Mesenchymal stem cell (in vitro differentiated cells and primary cell): ENCODE results near the gene MT3.

Source experiments
- DNase-seq: peaks from one replicate; pipeline ENCODE4 v3.0.0-alpha.2; 2013
- H2AFZ ChIP-seq: one replicate; pipeline ENCODE4 v1.6.1; 2013; ENCODE audit warnings: low read depth, mild to moderate bottlenecking, control low read depth, inconsistent platforms, low read length, moderate library complexity
- H2AK5ac ChIP-seq: 2 replicates; pipeline ENCODE4 v1.6.1; 2013; ENCODE audit warnings: low read length, moderate library complexity, mild to moderate bottlenecking, inconsistent platforms; ENCODE audit not compliant: severe bottlenecking
- H2BK120ac ChIP-seq: one replicate; pipeline ENCODE4 v1.6.1; 2013; ENCODE audit warnings: low read depth, mild to moderate bottlenecking, inconsistent platforms, low read length, moderate library complexity
- H2BK12ac ChIP-seq, 2 experiments: one replicate each; pipeline ENCODE4 v1.6.1; 2013; ENCODE audit warnings: inconsistent platforms in 2 of 2, low read length in 2 of 2, mild to moderate bottlenecking in 2 of 2, moderate library complexity in 2 of 2, control low read depth in 1 of 2
- H2BK15ac ChIP-seq: one replicate; pipeline ENCODE4 v1.6.1; 2013; ENCODE audit warnings: mild to moderate bottlenecking, low read depth, inconsistent platforms; ENCODE audit not compliant: poor library complexity, severe bottlenecking
- H2BK5ac ChIP-seq: 2 replicates; pipeline ENCODE4 v1.6.1; 2013; ENCODE audit warnings: low read depth, mild to moderate bottlenecking, low read length, control low read depth, inconsistent platforms; ENCODE audit not compliant: poor library complexity, severe bottlenecking
- H3K14ac ChIP-seq, 2 experiments: one replicate each; pipeline ENCODE4 v1.6.1; 2013; ENCODE audit warnings: inconsistent platforms in 2 of 2, low read length in 2 of 2, control low read depth in 1 of 2, mild to moderate bottlenecking in 1 of 2, moderate library complexity in 1 of 2
- H3K18ac ChIP-seq, 2 experiments: one replicate each; pipeline ENCODE4 v1.6.1; 2013; ENCODE audit warnings: inconsistent platforms in 2 of 2, low read length in 2 of 2, control low read depth in 1 of 2, low read depth in 1 of 2, mild to moderate bottlenecking in 1 of 2
- H3K23ac ChIP-seq, 2 experiments: one replicate each; pipeline ENCODE4 v1.6.1; 2013; ENCODE audit warnings: inconsistent platforms in 2 of 2, low read length in 2 of 2, mild to moderate bottlenecking in 2 of 2, moderate library complexity in 2 of 2, control low read depth in 1 of 2
- H3K27ac ChIP-seq: 2 replicates; pipeline ENCODE4 v1.5.1; 2013; ENCODE audit warnings: mild to moderate bottlenecking, moderate library complexity, low read length, control low read depth, inconsistent platforms; ENCODE audit not compliant: poor library complexity, severe bottlenecking
- H3K27me3 ChIP-seq, 2 experiments: 2 replicates each; pipeline versions ENCODE4 v1.6.1 to v1.7.0; 2013; ENCODE audit warnings: low read length in 2 of 2, mild to moderate bottlenecking in 2 of 2, moderate library complexity in 2 of 2, control low read depth in 1 of 2, inconsistent platforms in 1 of 2; ENCODE audit not compliant: control insufficient read depth in 1 of 2, insufficient read depth in 1 of 2
- H3K36me3 ChIP-seq, 2 experiments: 2 replicates each; pipeline versions ENCODE4 v1.6.1 to v1.7.0; 2013; ENCODE audit warnings: low read length in 2 of 2, control low read depth in 1 of 2, inconsistent platforms in 1 of 2, low read depth in 1 of 2, mild to moderate bottlenecking in 1 of 2; ENCODE audit not compliant: insufficient read depth in 2 of 2, control insufficient read depth in 1 of 2
- H3K4ac ChIP-seq, 2 experiments: one replicate each; pipeline ENCODE4 v1.6.1; 2013; ENCODE audit warnings: inconsistent platforms in 2 of 2, low read length in 2 of 2, mild to moderate bottlenecking in 2 of 2, moderate library complexity in 2 of 2, control low read depth in 1 of 2, low read depth in 1 of 2
- H3K4me1 ChIP-seq: 2 replicates; pipeline ENCODE4 v1.6.1; 2013; ENCODE audit warnings: low read depth, low read length, control low read depth; ENCODE audit not compliant: control insufficient read depth, insufficient read depth
- H3K4me2 ChIP-seq: 2 replicates; pipeline ENCODE4 v1.6.1; 2013; ENCODE audit warnings: low read length, mild to moderate bottlenecking, inconsistent platforms; ENCODE audit not compliant: poor library complexity, severe bottlenecking
- H3K4me3 ChIP-seq, 2 experiments: 2 replicates each; pipeline versions ENCODE4 v1.5.1 to v1.7.0; 2013; ENCODE audit warnings: low read length in 2 of 2, mild to moderate bottlenecking in 2 of 2, control low read depth in 1 of 2, low read depth in 1 of 2; ENCODE audit not compliant: insufficient read depth in 1 of 2
- H3K79me1 ChIP-seq: replicated peaks from 2 replicates; pipeline ENCODE4 v1.6.1; 2013; ENCODE audit warnings: mild to moderate bottlenecking, control low read depth, low read length, inconsistent platforms; ENCODE audit not compliant: poor library complexity, severe bottlenecking
- H3K9ac ChIP-seq: 2 replicates; pipeline ENCODE4 v1.7.0; 2013; ENCODE audit warnings: mild to moderate bottlenecking, low read length, moderate library complexity
- H3K9me3 ChIP-seq: 2 replicates; pipeline ENCODE4 v1.7.0; 2013; ENCODE audit warnings: mild to moderate bottlenecking, low read length; ENCODE audit not compliant: control insufficient read depth
- H4K8ac ChIP-seq: one replicate; pipeline ENCODE4 v1.6.1; 2013; ENCODE audit warnings: inconsistent platforms, mild to moderate bottlenecking, low read length, moderate library complexity
- H4K91ac ChIP-seq: one replicate; pipeline ENCODE4 v1.6.1; 2013; ENCODE audit warnings: mild to moderate bottlenecking, low read length, inconsistent platforms
- WGBS: methylation state at CpG from one replicate; pipeline ENCODE4 v1.1.7; 2013; ENCODE audit warnings: mixed read lengths; 5-methylcytosine and 5-hydroxymethylcytosine counted together

The MT3 gene

GRCh38 chr16:56606071-56606475 is 16.7 kb downstream of the MT3 start:
- H4K8ac ChIP-seq = peak overlapping the region; percentile 76
- H3K4me2 ChIP-seq = no peak overlapping the region
- peak overlapping the region; percentile 76 for H2AK5ac ChIP-seq
- H3K9ac ChIP-seq = peak overlapping the region; percentile 84
- peak overlapping the region; percentile 94 to 98 for H2BK12ac ChIP-seq
- DNase-seq = no peak
- H3K36me3 ChIP-seq = no peaks in the 10 kb centered on the region
- no peak overlapping the region for H2AFZ ChIP-seq
- no peaks in the 10 kb centered on the region for H3K9me3 ChIP-seq
- H3K14ac ChIP-seq = no peak overlapping the region
- H3K4me3 ChIP-seq = peak overlapping the region in 1 of 2 experiments; percentile 69
- H3K27me3 ChIP-seq = no peaks in the 10 kb centered on the region
- peak overlapping the region; percentile 99 for H3K27ac ChIP-seq
- peak overlapping the region; percentile 74 for H4K91ac ChIP-seq
- H3K79me1 ChIP-seq = peaks cover 4% of the 10 kb centered on the region
- H2BK5ac ChIP-seq = peak overlapping the region; percentile 98
- H2BK120ac ChIP-seq = peak overlapping the region; percentile 36
- no peak overlapping the region for H3K23ac ChIP-seq
- peak overlapping the region; percentile 71 to 80 for H3K4ac ChIP-seq
- H3K18ac ChIP-seq = peak overlapping the region; percentile 40 to 81
- WGBS = 18% methylated on average over 3 of the region's 3 CpGs
- H2BK15ac ChIP-seq = no peak overlapping the region
- peaks cover 27% of the 10 kb centered on the region for H3K4me1 ChIP-seq

- DNase-seq = peak; percentile 98
- Histone ChIP-seq H3K27me3 (no peaks in the 10 kb centered on the region), H3K14ac (no peak overlapping the region), H2BK15ac (no peak overlapping the region), H2AK5ac (peak overlapping the region; percentile 18), H3K4me2 (peak overlapping the region; percentile 1), H2BK5ac (peak overlapping the region; percentile 98), H2AFZ (peak overlapping the region; percentile 36), H3K36me3 (no peaks in the 10 kb centered on the region), H3K9ac (peak overlapping the region; percentile 84), H4K91ac (peak overlapping the region; percentile 100), H3K27ac (peak overlapping the region; percentile 99), H2BK120ac (peak overlapping the region; percentile 93), H3K79me1 (peaks cover 4% of the 10 kb centered on the region), H3K4me3 (peak overlapping the region in 1 of 2 experiments; percentile 69), H3K23ac (no peak overlapping the region), H3K9me3 (no peaks in the 10 kb centered on the region), H4K8ac (peak overlapping the region; percentile 100), H3K18ac (peak overlapping the region; percentile 88 to 96), H2BK12ac (peak overlapping the region; percentile 97 to 98), H3K4ac (peak overlapping the region; percentile 27 to 50), H3K4me1 (peaks cover 32% of the 10 kb centered on the region)
- 0% methylated on average over 5 of the region's 8 CpGs for WGBS
Measured at GRCh38 chr16:56606476-56607108, 17.3 kb downstream of the MT3 start.

DNA sequence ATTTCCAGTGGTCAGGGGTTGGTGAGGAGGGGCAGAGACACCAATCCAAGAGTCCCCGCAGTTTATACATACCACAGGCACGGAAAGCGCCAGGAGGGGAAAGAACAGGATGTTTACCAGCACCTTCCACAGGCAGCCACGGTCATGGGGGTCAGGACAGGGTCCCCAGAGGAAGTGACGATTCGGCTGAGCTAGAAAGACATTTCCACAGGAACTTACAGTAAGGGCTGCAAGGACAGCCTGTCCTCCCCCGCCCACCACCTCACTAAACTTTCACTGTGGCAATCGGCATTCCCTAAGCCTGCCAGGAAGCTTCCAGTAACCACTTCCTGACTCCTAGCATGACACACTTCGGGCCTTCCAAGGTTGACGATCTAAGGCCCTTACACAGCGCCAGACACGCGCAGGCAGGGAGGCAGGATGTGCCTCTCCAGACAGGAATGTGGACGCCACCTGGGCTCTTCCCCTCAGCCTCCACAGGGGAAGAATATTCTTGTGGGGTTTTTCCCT is 17.8 kb downstream of the MT3 start:
- no peaks in the 10 kb centered on the region for H3K36me3 ChIP-seq
- DNase-seq = peak; percentile 100
- 0% methylated on average over 14 of the region's 14 CpGs for WGBS
- peak overlapping the region; percentile 96 to 100 for H3K18ac ChIP-seq
- H3K4me1 ChIP-seq = peaks cover 34% of the 10 kb centered on the region
- peak overlapping the region; percentile 100 for H4K8ac ChIP-seq
- peak overlapping the region; percentile 1 for H3K4me2 ChIP-seq
- H2BK12ac ChIP-seq = peak overlapping the region; percentile 97 to 99
- H3K27ac ChIP-seq = peak overlapping the region; percentile 99
- H2BK120ac ChIP-seq = peak overlapping the region; percentile 93
- peaks cover 4% of the 10 kb centered on the region for H3K79me1 ChIP-seq
- no peak overlapping the region for H3K14ac ChIP-seq
- peak overlapping the region in 1 of 2 experiments; percentile 2 for H3K23ac ChIP-seq
- no peaks in the 10 kb centered on the region for H3K27me3 ChIP-seq
- peak overlapping the region; percentile 98 for H2BK5ac ChIP-seq
- H3K9ac ChIP-seq = peak overlapping the region; percentile 84
- peak overlapping the region; percentile 5 for H2AK5ac ChIP-seq
- H3K4me3 ChIP-seq = peak overlapping the region in 1 of 2 experiments; percentile 69
- H3K9me3 ChIP-seq = no peaks in the 10 kb centered on the region
- H3K4ac ChIP-seq = peak overlapping the region; percentile 99 to 100
- peak overlapping the region; percentile 100 for H4K91ac ChIP-seq
- H2BK15ac ChIP-seq = no peak overlapping the region
- peak overlapping the region; percentile 36 for H2AFZ ChIP-seq

- Histone ChIP-seq H3K4me2 (no peak overlapping the region), H3K23ac (peak overlapping the region; percentile 2 to 75), H4K91ac (peak overlapping the region; percentile 100), H3K4me3 (peak overlapping the region in 1 of 2 experiments; percentile 92), H3K4me1 (peaks cover 34% of the 10 kb centered on the region), H3K36me3 (no peaks in the 10 kb centered on the region), H4K8ac (peak overlapping the region; percentile 100), H2BK120ac (peak overlapping the region; percentile 88), H3K9ac (peak overlapping the region; percentile 84), H3K27ac (peak overlapping the region; percentile 99), H3K4ac (peak overlapping the region; percentile 99 to 100), H3K27me3 (no peaks in the 10 kb centered on the region), H3K14ac (peak overlapping the region in 1 of 2 experiments; percentile 98), H3K79me1 (peaks cover 4% of the 10 kb centered on the region), H3K18ac (peak overlapping the region; percentile 96 to 100), H2AK5ac (peak overlapping the region; percentile 34), H2BK15ac (peak overlapping the region; percentile 6), H2AFZ (no peak overlapping the region), H2BK5ac (peak overlapping the region; percentile 79), H3K9me3 (no peaks in the 10 kb centered on the region), H2BK12ac (peak overlapping the region; percentile 97 to 99)
- 45% methylated on average over 2 of the region's 2 CpGs for WGBS
- no peak for DNase-seq
Measured at GRCh38 chr16:56607675-56608042, 18.3 kb downstream of the MT3 start.
